H1 (cell line): ENCODE measurements around the gene RAMP1. TPM values are rescaled to one million over a fixed set of nuclear protein-coding genes. Genes with fewer than 3 reads are reported as not detected.

ENCODE experiments used
- CTCF ChIA-PET: fragments of 300-600 bp; sonication (Branson Sonifier 250); formaldehyde crosslinking; loops from one replicate; lab custom pipeline; 2021; ENCODE audit not compliant: partially characterized antibody; lab: Charles Lee
- POLR2A ChIA-PET: fragments of 300-600 bp; sonication (Branson Sonifier 250); formaldehyde crosslinking; loops from one replicate; lab custom pipeline; 2021; ENCODE audit warnings: inconsistent platforms; ENCODE audit not compliant: partially characterized antibody; lab: Charles Lee
- DNase-seq, 2 experiments: peaks; one replicate each; pipeline versions ENCODE4 v3.0.0 to v3.0.0-alpha.2; 2010 to 2022; ENCODE audit warnings: low spot score in 2 of 2, low read depth in 1 of 2, mixed read lengths in 1 of 2
- FAIRE-seq: peaks from 2 replicates; lab custom pipeline; 2011; peaks lifted over from hg19 to GRCh38; lab: Jason Lieb, UNC
- H2AFZ ChIP-seq: 2 replicates; pipeline ENCODE4 v1.8.1; 2012; ENCODE audit warnings: low read length, inconsistent platforms
- H2AK5ac ChIP-seq: 2 replicates; pipeline ENCODE4 v1.6.1; 2013; ENCODE audit warnings: low read depth, low read length
- H2BK120ac ChIP-seq: replicated peaks from 2 replicates; pipeline ENCODE3; 2013; ENCODE audit warnings: low read depth, low read length, inconsistent platforms
- H2BK12ac ChIP-seq: 2 replicates; pipeline ENCODE4 v1.6.1; 2013; ENCODE audit warnings: low read depth, low read length
- H2BK15ac ChIP-seq: 2 replicates; pipeline ENCODE4 v1.6.1; 2013; ENCODE audit warnings: low read length
- H2BK20ac ChIP-seq: 2 replicates; pipeline ENCODE4 v1.6.1; 2013; ENCODE audit warnings: low read length
- H2BK5ac ChIP-seq: 2 replicates; pipeline ENCODE4 v1.6.1; 2013; ENCODE audit warnings: low read depth, low read length
- H3K14ac ChIP-seq: 2 replicates; pipeline ENCODE4 v1.6.1; 2013; ENCODE audit warnings: inconsistent platforms; ENCODE audit not compliant: insufficient read length
- H3K18ac ChIP-seq: 2 replicates; pipeline ENCODE4 v1.6.1; 2013; ENCODE audit warnings: low read length; ENCODE audit errors: extremely low read depth
- H3K23ac ChIP-seq: 2 replicates; pipeline ENCODE4 v1.6.1; 2013; ENCODE audit warnings: inconsistent platforms; ENCODE audit not compliant: insufficient read length
- H3K23me2 ChIP-seq: 2 replicates; pipeline ENCODE4 v1.6.1; 2013; ENCODE audit warnings: low read depth, low read length
- H3K27ac ChIP-seq: 2 replicates; pipeline ENCODE4 v1.6.1; 2011; ENCODE audit warnings: low read depth, low read length, inconsistent platforms
- H3K27me3 ChIP-seq, 4 experiments: replicated peaks in 1 of 4; 1 replicate in 1 of 4; 2 replicates in 3 of 4; pipeline versions ENCODE4 v1.6.1 to v1.8.1; 2011 to 2013; ENCODE audit warnings: low read length in 3 of 4, mild to moderate bottlenecking in 3 of 4, inconsistent platforms in 2 of 4, mixed read lengths in 2 of 4, moderate library complexity in 1 of 4; ENCODE audit not compliant: control insufficient read depth in 3 of 4, insufficient read depth in 3 of 4; ENCODE audit errors: extremely low read depth in 1 of 4
- H3K36me3 ChIP-seq, 4 experiments: 2 replicates each; pipeline versions ENCODE4 v1.6.1 to v1.8.1; 2011 to 2013; ENCODE audit warnings: mild to moderate bottlenecking in 4 of 4, low read length in 3 of 4, moderate library complexity in 2 of 4, control low read depth in 1 of 4, inconsistent platforms in 1 of 4; ENCODE audit not compliant: insufficient read depth in 4 of 4, control insufficient read depth in 2 of 4
- H3K4ac ChIP-seq: replicated peaks from 2 replicates; pipeline ENCODE3; 2013; ENCODE audit warnings: low read length, low read depth, mixed read lengths, inconsistent platforms; ENCODE audit not compliant: insufficient read length
- H3K4me1 ChIP-seq, 4 experiments: replicated peaks in 1 of 4; 1 replicate in 1 of 4; 2 replicates in 3 of 4; pipeline versions ENCODE4 v1.6.1 to v1.8.1; 2011 to 2013; ENCODE audit warnings: low read length in 3 of 4, inconsistent platforms in 2 of 4, mixed read lengths in 1 of 4; ENCODE audit not compliant: insufficient read depth in 4 of 4, control insufficient read depth in 3 of 4
- H3K4me2 ChIP-seq, 2 experiments: 2 replicates each; pipeline versions ENCODE4 v1.6.1 to v1.8.1; 2011 to 2013; ENCODE audit warnings: low read depth in 2 of 2, low read length in 2 of 2, control low read depth in 1 of 2, inconsistent platforms in 1 of 2, mild to moderate bottlenecking in 1 of 2; ENCODE audit not compliant: insufficient read depth in 1 of 2
- H3K4me3 ChIP-seq, 4 experiments: fragments of 200-600, 300-600 bp in 1 of 4; sonication (generic), shearing (Covaris generic), sonication (Bioruptor Twin) in 1 of 4; 2 replicates each; pipeline versions ENCODE4 v1.5.1 to v1.8.1; 2011 to 2016; ENCODE audit warnings: low read length in 4 of 4, low read depth in 3 of 4, control low read depth in 2 of 4, inconsistent platforms in 2 of 4, mild to moderate bottlenecking in 2 of 4, mixed read lengths in 1 of 4, moderate library complexity in 1 of 4; ENCODE audit not compliant: insufficient read depth in 2 of 4; ENCODE audit errors: extremely low read depth in 1 of 4
- H3K56ac ChIP-seq: replicated peaks from 2 replicates; pipeline ENCODE3; 2013; ENCODE audit warnings: low read depth, mild to moderate bottlenecking, mixed read lengths, low read length, inconsistent platforms; ENCODE audit not compliant: insufficient read length
- H3K79me1 ChIP-seq: 2 replicates; pipeline ENCODE4 v1.6.1; 2013; ENCODE audit warnings: low read depth, low read length, control low read depth
- H3K79me2 ChIP-seq, 2 experiments: 2 replicates each; pipeline versions ENCODE4 v1.6.1 to v1.8.1; 2012 to 2013; ENCODE audit warnings: low read length in 2 of 2, mild to moderate bottlenecking in 2 of 2, inconsistent platforms in 1 of 2; ENCODE audit not compliant: insufficient read depth in 2 of 2, control insufficient read depth in 1 of 2
- H3K9ac ChIP-seq, 4 experiments: replicated peaks in 1 of 4; 1 replicate in 1 of 4; 2 replicates in 3 of 4; pipeline versions ENCODE4 v1.6.1 to v1.8.1; 2011 to 2013; ENCODE audit warnings: low read depth in 3 of 4, low read length in 3 of 4, control low read depth in 2 of 4, mild to moderate bottlenecking in 2 of 4, moderate library complexity in 2 of 4, inconsistent platforms in 1 of 4; ENCODE audit errors: extremely low read depth in 1 of 4
- H3K9me3 ChIP-seq, 2 experiments: 2 replicates each; pipeline versions ENCODE4 v1.6.1 to v1.8.1; 2012 to 2013; ENCODE audit warnings: mild to moderate bottlenecking in 2 of 2, moderate library complexity in 2 of 2, control low read depth in 1 of 2, inconsistent platforms in 1 of 2, low read depth in 1 of 2, low read length in 1 of 2, mixed read lengths in 1 of 2; ENCODE audit not compliant: insufficient read depth in 2 of 2
- H4K20me1 ChIP-seq, 2 experiments: replicated peaks in 1 of 2; 2 replicates each; pipeline versions ENCODE3 to v1.8.1; 2011 to 2013; ENCODE audit warnings: inconsistent platforms in 2 of 2, low read length in 2 of 2, mild to moderate bottlenecking in 1 of 2; ENCODE audit not compliant: insufficient read depth in 2 of 2, control insufficient read depth in 1 of 2
- H4K5ac ChIP-seq: 2 replicates; pipeline ENCODE4 v1.6.1; 2013; ENCODE audit warnings: low read length, low read depth, mixed read lengths, inconsistent platforms; ENCODE audit not compliant: insufficient read length
- H4K8ac ChIP-seq: 2 replicates; pipeline ENCODE4 v1.8.0; 2013; ENCODE audit warnings: mild to moderate bottlenecking, moderate library complexity, low read length, inconsistent platforms; ENCODE audit not compliant: insufficient read depth; ENCODE audit errors: extremely low read depth
- H4K91ac ChIP-seq: replicated peaks from 2 replicates; pipeline ENCODE3; 2013; ENCODE audit warnings: low read length, mixed read lengths, inconsistent platforms; ENCODE audit not compliant: insufficient read length
- KDM4A ChIP-seq: IDR thresholded peaks from one replicate; pipeline ENCODE4 v1.7.1; 2012; ENCODE audit warnings: low read depth, mild to moderate bottlenecking, moderate library complexity, low read length, inconsistent platforms; ENCODE audit not compliant: severe bottlenecking
- SAP30 ChIP-seq: fragments of 300-600 bp; sonication (generic); IDR thresholded peaks from 2 replicates; pipeline ENCODE4 v1.7.1; 2012; ENCODE audit warnings: low read length, moderate library complexity, mild to moderate bottlenecking, inconsistent platforms; ENCODE audit not compliant: insufficient read depth, insufficient replicate concordance
- TAF1 ChIP-seq: IDR thresholded peaks from 2 replicates; pipeline ENCODE4 v1.6.1; 2011; ENCODE audit warnings: mild to moderate bottlenecking, low read depth, low read length
- TCF12 ChIP-seq: IDR thresholded peaks from 2 replicates; pipeline ENCODE4 v1.6.1; 2011; ENCODE audit warnings: low read depth, mild to moderate bottlenecking, low read length
- WGBS, 2 experiments: shearing (Covaris generic) in 1 of 2; methylation state at CpG; one replicate each; pipeline versions ENCODE4 v1.1.6 to v1.1.7; 2013 to 2015; ENCODE audit warnings: low lambda C conversion rate in 2 of 2, mixed read lengths in 2 of 2, inconsistent platforms in 1 of 2, low coverage in 1 of 2, missing lambda C conversion rate in 1 of 2; ENCODE audit not compliant: insufficient replicate concordance in 2 of 2, insufficient coverage in 1 of 2, insufficient read length in 1 of 2; ENCODE audit errors: extremely low coverage in 1 of 2, missing lambda C conversion rate in 1 of 2; 5-methylcytosine and 5-hydroxymethylcytosine counted together
- polyA plus RNA-seq, 7 experiments: library from polyadenylated mRNA; depleted of rRNA in 3 of 7; stranded (reverse) in 5 of 7; unstranded in 2 of 7; fragments of >200 nt in 5 of 7; fragments of 200-250 nt in 2 of 7; gene quantifications; 1 replicate in 5 of 7; 2 replicates in 1 of 7; 4 replicates in 1 of 7; pipeline versions ENCODE4 v1.2.1 to v1.2.3, GENCODE V29; 2011 to 2013; ENCODE audit warnings: missing spikeins in 2 of 7, mixed read lengths in 2 of 7
- total RNA-seq: library from RNA; stranded (reverse); fragmentation: NEBNext Ultra II Directional; extraction: Animal tissue kit (Norgen Biotek cat#: 25700); gene quantifications from 2 replicates; pipeline ENCODE4 v1.2.1, GENCODE V29; 2021

The RAMP1 gene
- total and polyA plus RNA-seq, 2 of the 8 experiments (the other 6 are each of a cell fraction or from before 2014, with no cell fraction given), result 0.65 to 4.3 TPM

DNA sequence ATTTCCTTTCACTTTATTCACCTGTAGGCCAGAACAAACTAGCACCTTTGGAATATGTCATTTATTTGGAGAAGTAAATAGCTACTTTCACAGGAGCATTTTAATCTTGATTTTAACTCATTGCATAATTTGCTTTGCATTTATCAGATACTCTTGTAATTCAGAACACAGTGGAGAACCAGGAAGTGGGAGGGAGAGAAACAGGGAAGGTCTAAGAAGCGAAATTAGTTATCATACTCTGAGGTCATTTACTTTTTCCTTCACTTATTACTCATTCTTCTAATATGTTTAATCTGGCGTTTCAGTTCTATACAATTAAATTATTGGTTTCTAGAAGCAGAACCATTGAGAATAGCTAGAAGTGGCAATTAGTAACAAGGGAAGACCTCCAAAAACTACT, 40.2 kb upstream of the RAMP1 start:
- Histone ChIP-seq H3K4ac (no peak overlapping the region), H2AK5ac (no peak overlapping the region), H2BK12ac (no peak overlapping the region), H3K9ac (no peak overlapping the region), H2BK15ac (no peak overlapping the region), H3K23ac (no peak overlapping the region), H3K14ac (no peak overlapping the region), H4K20me1 (no peaks in the 10 kb centered on the region), H2BK5ac (no peak overlapping the region), H3K36me3 (no peaks in the 10 kb centered on the region), H4K8ac (no peak overlapping the region), H2AFZ (no peak overlapping the region), H3K4me2 (no peak overlapping the region), H3K4me1 (no peaks in the 10 kb centered on the region), H3K27ac (no peak overlapping the region), H3K23me2 (no peaks in the 10 kb centered on the region), H2BK20ac (no peak overlapping the region), H3K18ac (no peak overlapping the region), H4K91ac (no peak overlapping the region), H3K79me1 (no peaks in the 10 kb centered on the region), H3K79me2 (no peaks in the 10 kb centered on the region), H3K9me3 (no peaks in the 10 kb centered on the region), H3K27me3 (peaks cover 0 to 1% (median 0%) of the 10 kb centered on the region in 4 experiments; a peak in 2 of 7 replicates), H3K56ac (no peak overlapping the region), H4K5ac (no peak overlapping the region), H3K4me3 (no peak overlapping the region), H2BK120ac (no peak overlapping the region)
- CTCF ChIA-PET, result interaction anchor here (0.6 to 1.6 kb wide), 2 partner anchors 8 to 40 kb away, joined by 4 read pairs; no protein-coding TSS in a partner anchor
- 84% methylated on average over 2 of the region's 2 CpGs; no CpG with 5 or more reads in 1 of the 2 experiments for WGBS, 2 experiments
- FAIRE-seq, result no peak
- TF ChIP-seq SAP30, result no peak
- no peak for TF ChIP-seq KDM4A
- TF ChIP-seq TCF12, result no peak
- TF ChIP-seq TAF1, result no peak
- DNase-seq, result no peak
- POLR2A ChIA-PET, result no interaction called here
